ENCODE data around the gene CAPZB.
"Not testable (repeated sequence)": the region's sequence is repeated elsewhere in the genome, so short reads cannot be mapped to it uniquely, and the experiment has no call there.

The CAPZB gene

GRCh38 chr1:19485362-19486187 lies at the start of gene CAPZB:
CAPZB (minus strand) TSS chr1:19485539; CDS start chr1:19485438, 101 bp downstream.
- DNase-seq, result peak; percentile 80 to 88

GRCh38 chr1:19534281-19534680 lies 48.9 kb upstream of the CAPZB start:
- DNase-seq, result no peak

GRCh38 chr1:19533626-19534025 lies 48.3 kb upstream of the CAPZB start:
- DNase-seq, result no peak

- no peak for DNase-seq
These were observed 47.2 kb upstream of the CAPZB start for GRCh38 chr1:19532519-19532918.

GRCh38 chr1:19529664-19530063 lies 44.3 kb upstream of the CAPZB start:
- DNase-seq, result no peak

GRCh38 chr1:19528438-19528837 lies 43.1 kb upstream of the CAPZB start:
- no peak for DNase-seq

- DNase-seq, result no peak
These were observed 40.5 kb upstream of the CAPZB start for GRCh38 chr1:19525607-19526545.

DNA sequence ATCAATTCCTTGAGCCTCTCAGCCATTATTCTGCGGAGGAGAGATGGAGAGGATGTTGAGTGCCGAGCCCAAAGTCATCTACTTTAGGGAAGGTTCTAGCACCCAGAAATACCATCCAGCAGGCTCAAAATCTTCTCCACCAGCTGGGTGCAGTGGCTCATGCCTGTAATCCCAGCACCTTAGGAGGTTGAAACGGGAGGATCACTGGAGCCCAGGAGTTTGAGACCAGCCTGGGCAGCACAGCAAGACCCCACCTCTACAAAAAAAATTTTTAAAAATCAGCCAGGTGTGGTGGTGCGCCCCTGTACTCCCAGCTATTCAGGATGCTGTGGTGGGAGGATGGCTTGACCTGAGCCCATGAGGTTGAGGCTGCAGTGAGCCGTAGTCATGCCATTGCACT lies 39.5 kb upstream of the CAPZB start:
- no peak for DNase-seq

GRCh38 chr1:19522570-19522969 lies 37.2 kb upstream of the CAPZB start:
- not testable (repeated sequence) for DNase-seq

DNA sequence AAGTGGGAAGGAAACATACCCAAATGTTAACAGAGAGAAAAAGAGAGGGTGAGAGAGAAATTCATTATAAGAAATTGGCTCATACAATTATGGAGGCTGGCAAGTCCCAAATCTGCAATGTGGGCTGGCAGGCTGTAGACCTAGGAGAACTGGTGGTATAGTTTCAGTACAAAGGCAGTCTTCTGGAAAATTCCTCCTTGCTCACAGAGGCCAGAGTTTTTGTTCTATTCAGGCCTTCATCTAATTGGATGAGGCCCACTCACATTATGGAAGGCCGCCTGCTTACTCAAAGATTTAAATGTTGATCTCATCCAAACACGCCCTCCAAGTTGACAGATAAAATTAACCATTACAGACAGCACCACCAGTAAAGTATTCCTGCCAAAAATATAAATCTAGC lies 36.1 kb upstream of the CAPZB start:
- no peak for DNase-seq

- DNase-seq, result no peak
These were observed 31.7 kb upstream of the CAPZB start for GRCh38 chr1:19517017-19517416.

- no peak for DNase-seq
These were observed 29.9 kb upstream of the CAPZB start for GRCh38 chr1:19515201-19515600.

GRCh38 chr1:19514391-19514831 lies 29.1 kb upstream of the CAPZB start:
- DNase-seq, result no peak

GRCh38 chr1:19512545-19512944 lies 27.2 kb upstream of the CAPZB start:
- no peak for DNase-seq

- no peak for DNase-seq
These were observed 25.8 kb upstream of the CAPZB start for GRCh38 chr1:19511116-19511515.

GRCh38 chr1:19509647-19510046 lies 24.3 kb upstream of the CAPZB start:
- not testable (repeated sequence) for DNase-seq

GRCh38 chr1:19507516-19507915 lies 22.2 kb upstream of the CAPZB start:
- DNase-seq, result no peak

GRCh38 chr1:19505693-19506457 lies 20.5 kb upstream of the CAPZB start:
- DNase-seq, result no peak

DNA sequence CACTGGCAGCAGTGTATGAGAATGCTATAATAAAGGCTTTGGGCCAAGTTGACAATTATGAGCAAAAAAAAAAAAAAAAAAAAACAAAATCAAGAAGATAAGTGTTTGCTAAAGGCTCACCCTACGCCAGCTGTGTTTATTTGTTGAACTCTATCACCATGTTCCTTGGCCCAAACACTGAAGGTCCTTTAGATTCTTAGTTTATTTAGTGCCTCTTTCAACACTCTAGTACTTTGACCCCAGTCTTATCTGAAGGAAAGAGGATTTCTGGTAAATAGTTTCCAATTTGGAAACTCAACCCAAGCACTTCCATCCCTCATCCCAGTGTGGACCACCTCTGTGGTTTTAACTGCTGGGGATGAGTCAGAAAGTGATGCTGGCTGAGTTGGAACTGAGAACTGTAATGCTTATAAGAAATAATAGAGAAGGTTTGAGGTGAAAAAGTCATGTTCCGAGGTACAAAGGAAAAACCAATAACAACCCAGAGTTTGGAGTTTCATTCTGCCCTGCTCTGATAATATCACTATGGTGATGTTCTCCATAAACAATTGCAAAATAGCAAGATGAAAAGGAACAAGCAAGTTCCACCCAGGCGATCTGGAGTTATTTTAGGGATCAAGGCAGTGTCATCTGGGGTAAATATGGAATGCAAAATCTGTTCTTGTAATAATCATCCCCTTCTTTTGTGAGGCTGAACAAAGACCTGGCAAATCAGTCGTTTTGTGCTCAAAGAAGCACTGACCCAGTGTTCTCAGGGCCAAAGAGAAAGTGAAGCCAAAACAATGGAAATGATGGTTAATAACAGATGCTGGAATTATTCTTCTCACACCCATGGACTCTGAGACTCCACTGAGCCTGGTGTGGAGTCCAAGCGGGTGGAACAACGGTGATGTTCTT lies 19.7 kb upstream of the CAPZB start:
- no peak for DNase-seq

DNA sequence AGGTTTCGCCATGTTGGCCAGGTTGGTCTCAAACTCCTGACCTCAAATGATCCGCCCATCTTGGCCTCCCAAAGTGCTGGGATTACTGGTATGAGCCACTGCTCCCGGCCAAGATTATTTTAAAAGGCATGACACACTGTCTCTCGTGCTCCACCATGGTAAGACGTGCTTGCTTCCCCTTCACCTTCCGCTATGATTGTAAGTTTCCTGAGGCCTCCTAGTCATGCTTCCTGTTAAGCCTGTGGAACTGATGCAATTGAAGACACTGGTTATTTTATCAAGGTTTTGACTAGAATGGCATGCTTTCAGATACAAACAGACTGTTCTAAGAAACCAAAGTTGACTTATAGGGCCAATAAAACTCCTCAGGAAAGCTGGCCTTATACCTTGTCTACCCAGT lies 16.9 kb upstream of the CAPZB start:
- DNase-seq, result not testable (repeated sequence)

DNA sequence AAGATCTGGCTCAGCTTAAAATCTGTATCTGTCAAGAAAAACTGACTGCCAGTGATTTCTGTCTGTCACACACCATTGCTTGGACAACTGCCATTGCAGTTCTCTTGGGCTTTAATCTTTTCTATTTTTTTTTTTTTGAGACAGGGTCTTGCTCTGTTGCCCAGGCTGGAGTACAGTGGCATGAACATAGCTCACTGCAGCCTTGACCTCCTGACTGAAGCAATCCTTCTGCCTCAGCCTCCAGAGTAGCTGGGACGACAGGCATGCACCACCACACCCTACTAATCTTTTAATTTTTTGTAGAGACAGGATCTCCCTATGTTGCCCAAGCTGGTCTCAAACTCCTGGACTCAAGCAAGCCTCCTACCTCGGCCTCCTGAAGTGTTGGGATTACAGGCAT lies 14.5 kb upstream of the CAPZB start:
- DNase-seq, result not testable (repeated sequence)

GRCh38 chr1:19497443-19497842 lies 12.1 kb upstream of the CAPZB start:
- not testable (repeated sequence) for DNase-seq

Data from NCI-H1930 (cell line).